Parathyroid adenoma (tissue), 2 donors: Measurements from ENCODE around the gene SFRP5.

Experiments used
- H2AFZ ChIP-seq: fragments of 300-600 bp; sonication (generic); one replicate; pipeline ENCODE4 v1.7.0; 2017; ENCODE audit warnings: antibody characterized with exemption, mild to moderate bottlenecking
- H3K27ac ChIP-seq: fragments of 300-600 bp; sonication (generic); one replicate; pipeline ENCODE4 v1.7.0; 2017
- H3K27me3 ChIP-seq: fragments of 300-600 bp; sonication (generic); one replicate; pipeline ENCODE4 v1.7.0; 2017; ENCODE audit warnings: low read length; ENCODE audit not compliant: control insufficient read depth, insufficient read depth
- H3K36me3 ChIP-seq: fragments of 300-600 bp; sonication (generic); one replicate; pipeline ENCODE4 v1.7.0; 2017; ENCODE audit warnings: low read length; ENCODE audit not compliant: control insufficient read depth, insufficient read depth
- H3K4me1 ChIP-seq: fragments of 300-600 bp; sonication (generic); one replicate; pipeline ENCODE4 v1.7.0; 2017; ENCODE audit warnings: control low read depth
- H3K4me2 ChIP-seq: fragments of 300-600 bp; sonication (generic); one replicate; pipeline ENCODE4 v1.7.0; 2017; ENCODE audit warnings: low read length
- H3K4me3 ChIP-seq: fragments of 300-600 bp; sonication (generic); one replicate; pipeline ENCODE4 v1.7.0; 2017; ENCODE audit warnings: low read depth, low read length
- H3K79me2 ChIP-seq: fragments of 300-600 bp; sonication (generic); one replicate; pipeline ENCODE4 v1.7.0; 2017; ENCODE audit warnings: control low read depth
- H3K9ac ChIP-seq: fragments of 300-600 bp; sonication (generic); one replicate; pipeline ENCODE4 v1.7.0; 2017; ENCODE audit warnings: mild to moderate bottlenecking
- H3K9me3 ChIP-seq: fragments of 300-600 bp; sonication (generic); one replicate; pipeline ENCODE4 v1.7.0; 2017; ENCODE audit warnings: low read length; ENCODE audit not compliant: control insufficient read depth
- CTCF ChIP-seq: fragments of 300-600 bp; sonication (generic); IDR thresholded peaks from one replicate; pipeline ENCODE4 v1.7.0; 2017; ENCODE audit warnings: antibody characterized with exemption, mild to moderate bottlenecking
- donor health status: primary hyperparathyroidism.

SFRP5 gene

GRCh38 chr10:97759158-97759887 lies 12.5 kb downstream of the SFRP5 start:
- Histone ChIP-seq H3K27ac (no peak overlapping the region), H3K4me3 (no peak overlapping the region), H3K9ac (no peak overlapping the region)

GRCh38 chr10:97757471-97757870 lies 14.3 kb downstream of the SFRP5 start:
- TF ChIP-seq CTCF: no peak
- Histone ChIP-seq H3K27me3 (no peaks in the 10 kb centered on the region), H3K9me3 (no peaks in the 10 kb centered on the region), H3K4me3 (no peak overlapping the region), H3K4me1 (no peaks in the 10 kb centered on the region), H3K4me2 (no peak overlapping the region), H3K79me2 (no peaks in the 10 kb centered on the region), H2AFZ (no peak overlapping the region), H3K36me3 (no peaks in the 10 kb centered on the region), H3K9ac (no peak overlapping the region), H3K27ac (no peak overlapping the region)

More at GRCh38 chr10:97759158-97759887, 12.5 kb downstream of the SFRP5 start:
- H3K36me3 ChIP-seq: no peaks in the 10 kb centered on the region
- no peak overlapping the region for H3K4me2 ChIP-seq
- H2AFZ ChIP-seq: no peak overlapping the region
- no peaks in the 10 kb centered on the region for H3K79me2 ChIP-seq
- no peaks in the 10 kb centered on the region for H3K9me3 ChIP-seq
- H3K4me1 ChIP-seq: no peaks in the 10 kb centered on the region
- no peaks in the 10 kb centered on the region for H3K27me3 ChIP-seq
- TF ChIP-seq CTCF: peak; percentile 85

GRCh38 chr10:97755718-97756117 lies 16.1 kb downstream of the SFRP5 start:
- Histone ChIP-seq H3K27me3 (no peaks in the 10 kb centered on the region), H3K9ac (no peak overlapping the region), H3K79me2 (no peaks in the 10 kb centered on the region), H3K4me3 (no peak overlapping the region), H3K27ac (no peak overlapping the region), H3K4me2 (no peak overlapping the region), H3K4me1 (no peaks in the 10 kb centered on the region), H3K36me3 (no peaks in the 10 kb centered on the region), H3K9me3 (no peaks in the 10 kb centered on the region), H2AFZ (no peak overlapping the region)
- TF ChIP-seq CTCF: no peak

GRCh38 chr10:97754726-97755125 lies 17.1 kb downstream of the SFRP5 start:
- H3K4me3 ChIP-seq: no peak overlapping the region
- no peak overlapping the region for H3K27ac ChIP-seq
- no peaks in the 10 kb centered on the region for H3K27me3 ChIP-seq
- no peak overlapping the region for H2AFZ ChIP-seq
- no peaks in the 10 kb centered on the region for H3K79me2 ChIP-seq
- H3K4me2 ChIP-seq: no peak overlapping the region
- no peak for TF ChIP-seq CTCF
- H3K4me1 ChIP-seq: no peaks in the 10 kb centered on the region
- no peaks in the 10 kb centered on the region for H3K36me3 ChIP-seq
- H3K9ac ChIP-seq: no peak overlapping the region
- no peaks in the 10 kb centered on the region for H3K9me3 ChIP-seq

- Histone ChIP-seq H2AFZ (no peak overlapping the region), H3K4me1 (no peaks in the 10 kb centered on the region), H3K27me3 (no peaks in the 10 kb centered on the region), H3K27ac (no peak overlapping the region), H3K9me3 (no peaks in the 10 kb centered on the region), H3K36me3 (no peaks in the 10 kb centered on the region), H3K79me2 (no peaks in the 10 kb centered on the region), H3K4me3 (no peak overlapping the region), H3K4me2 (no peak overlapping the region), H3K9ac (no peak overlapping the region)
- TF ChIP-seq CTCF: no peak
These were observed 18.8 kb downstream of the SFRP5 start for GRCh38 chr10:97752956-97753355.
